Uterus (tissue), 4 donors: ENCODE results near the gene CRHR2. TPM values are rescaled to one million over a fixed set of nuclear protein-coding genes. Genes with fewer than 3 reads are reported as not detected.

Source experiments
- DNase-seq, 2 donors: peaks; one replicate each; pipeline ENCODE4 v3.0.0-alpha.2; 2019 to 2020
- H3K27ac ChIP-seq, 2 donors: fragments of 200-600 bp; sonication (generic); 1 replicate in 1 of 2; 2 replicates in 1 of 2; pipeline ENCODE4 v1.5.1; 2016 to 2018
- H3K27me3 ChIP-seq, 2 donors: fragments of 200-600 bp; sonication (generic); one replicate each; pipeline ENCODE4 v1.5.1; 2018 to 2019; ENCODE audit warnings: control low read depth in 1 of 2
- H3K36me3 ChIP-seq, 2 donors: fragments of 200-600 bp; sonication (generic); one replicate each; pipeline ENCODE4 v1.5.1; 2019; ENCODE audit warnings: control low read depth in 1 of 2
- H3K4me1 ChIP-seq, 2 donors: fragments of 200-600 bp; sonication (generic); one replicate each; pipeline ENCODE4 v1.5.1; 2018 to 2019; ENCODE audit warnings: control low read depth in 1 of 2
- H3K4me3 ChIP-seq, 2 donors: fragments of 200-600 bp; sonication (generic); 1 replicate in 1 of 2; 2 replicates in 1 of 2; pipeline ENCODE4 v1.5.1; 2018 to 2019; ENCODE audit warnings: mild to moderate bottlenecking in 1 of 2
- H3K9me3 ChIP-seq, 2 donors: fragments of 200-600 bp; sonication (generic); one replicate each; pipeline ENCODE4 v1.5.1; 2019; ENCODE audit warnings: control low read depth in 1 of 2
- CTCF ChIP-seq, 4 experiments: fragments of 200-600 bp in 2 of 4; fragments of 450-650 bp in 2 of 4; sonication (generic) in 2 of 4; IDR thresholded peaks; one replicate each; pipeline ENCODE4 v1.5.1; 2016 to 2019; ENCODE audit warnings: antibody characterized with exemption in 4 of 4, mild to moderate bottlenecking in 2 of 4, moderate library complexity in 1 of 4
- POLR2A ChIP-seq, 2 donors: fragments of 450-650 bp; IDR thresholded peaks; one replicate each; pipeline ENCODE4 v1.6.1; 2016; ENCODE audit warnings: antibody characterized with exemption in 2 of 2, mild to moderate bottlenecking in 1 of 2, moderate library complexity in 1 of 2
- intact Hi-C: fragments of 100-400 bp; cut with DNase I; formaldehyde crosslinking; loops from one replicate; pipeline ENCODE4 v1.15.1; 2023; ENCODE audit warnings: low total_unique reads
- total RNA-seq, 4 donors: library from RNA; depleted of rRNA in 3 of 4; stranded (reverse); fragments of >200 nt in 3 of 4; gene quantifications; one replicate each; pipeline versions ENCODE4 v1.1.0 to v1.2.4, GENCODE V29; 2014 to 2023
- donor health status: DM: yes; HTN: yes; CAD: no.

CRHR2 gene
- total RNA-seq, 4 donors from 2014 or later = 0.27 TPM; not detected in 3

- TF ChIP-seq CTCF (IDR thresholded peaks at IDR 0.05) (no peak), POLR2A (IDR thresholded peaks at IDR 0.05) (no peak)
- intact Hi-C loops = no loop called here
- Histone ChIP-seq H3K9me3 (no peaks in the 10 kb centered on the region), H3K27me3 (no peaks in the 10 kb centered on the region), H3K36me3 (no peaks in the 10 kb centered on the region), H3K4me3 (no peak overlapping the region), H3K4me1 (no peaks in the 10 kb centered on the region), H3K27ac (no peak overlapping the region)
- no peak for DNase-seq
These were observed 27.8 kb downstream of the CRHR2 start for GRCh38 chr7:30654296-30655090.

DNA sequence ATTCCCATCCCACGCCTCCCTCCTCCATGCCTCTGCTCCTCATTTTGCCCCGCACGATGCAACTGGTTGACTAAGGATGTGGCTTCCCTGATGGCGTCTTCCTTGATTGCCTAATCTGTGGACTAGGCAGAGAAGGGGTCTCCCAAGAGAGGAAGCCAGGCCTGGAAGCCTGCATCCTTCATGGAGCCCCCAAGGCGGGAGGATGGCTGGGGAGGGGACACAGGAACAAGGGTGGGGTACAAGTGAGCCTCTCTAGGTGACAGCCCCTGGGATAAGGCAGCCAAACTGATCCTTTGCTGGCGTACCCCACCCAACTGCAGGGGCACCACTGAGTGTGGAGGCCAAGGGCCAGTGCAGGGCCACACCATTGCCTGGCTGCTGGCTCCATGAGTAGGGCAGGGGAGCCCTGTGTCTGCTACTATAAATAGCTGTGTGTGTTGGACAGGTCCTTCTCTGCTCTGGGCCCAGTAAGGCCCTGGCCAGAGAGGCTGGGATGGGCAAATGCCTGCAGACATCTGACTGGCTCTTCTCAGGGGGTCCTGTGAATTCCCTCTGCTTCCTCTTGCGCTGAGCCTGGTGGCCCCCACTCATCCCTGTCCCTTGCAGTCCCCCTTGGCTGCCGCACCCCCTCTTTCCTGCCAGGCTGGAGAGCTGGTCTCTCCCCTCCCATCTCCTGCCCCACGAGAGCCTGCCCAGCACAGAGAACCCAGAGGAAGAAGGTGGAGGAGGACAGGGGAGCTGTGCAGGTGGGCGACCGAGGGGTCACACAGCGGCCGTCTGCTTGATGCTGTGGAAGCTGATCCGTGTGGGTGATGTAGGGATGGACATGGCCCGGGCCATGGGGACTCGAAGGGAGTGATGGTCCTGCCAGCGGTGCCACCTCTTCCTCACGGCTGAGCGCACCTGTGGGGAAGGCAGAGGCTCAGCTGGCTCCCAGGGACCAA, 29.3 kb downstream of the CRHR2 start:
- Histone ChIP-seq H3K27ac (no peak overlapping the region), H3K4me1 (no peaks in the 10 kb centered on the region), H3K27me3 (no peaks in the 10 kb centered on the region), H3K36me3 (no peaks in the 10 kb centered on the region), H3K4me3 (no peak overlapping the region), H3K9me3 (no peaks in the 10 kb centered on the region)
- intact Hi-C loops = no loop called here
- TF ChIP-seq CTCF (IDR thresholded peaks at IDR 0.05) (no peak), POLR2A (IDR thresholded peaks at IDR 0.05) (no peak)
- DNase-seq = no peak

DNA sequence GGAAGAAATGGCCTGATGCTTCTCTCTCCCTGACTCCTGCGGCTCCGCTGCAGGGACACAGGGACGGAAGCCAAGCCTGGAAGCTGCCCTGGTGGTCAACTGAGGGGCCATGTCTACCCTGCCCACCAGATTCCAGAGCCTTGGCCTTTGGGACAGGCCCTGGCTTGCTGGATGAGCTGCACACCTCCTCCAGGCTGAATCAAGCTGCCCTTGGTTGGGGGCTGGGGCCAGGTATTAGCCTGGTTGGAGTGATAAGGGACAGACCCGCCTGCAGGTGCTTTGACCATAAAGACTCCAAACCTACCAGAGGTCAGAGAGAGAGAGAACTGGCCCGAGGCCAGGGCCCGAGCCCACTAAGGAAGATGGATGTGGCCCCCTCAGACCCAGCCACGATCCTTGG, 30.1 kb downstream of the CRHR2 start:
- no peak for DNase-seq
- Histone ChIP-seq H3K4me1 (no peaks in the 10 kb centered on the region), H3K27ac (no peak overlapping the region), H3K36me3 (no peaks in the 10 kb centered on the region), H3K4me3 (no peak overlapping the region), H3K27me3 (no peaks in the 10 kb centered on the region), H3K9me3 (no peaks in the 10 kb centered on the region)
- intact Hi-C loops = no loop called here
- TF ChIP-seq POLR2A (IDR thresholded peaks at IDR 0.05) (no peak), CTCF (IDR thresholded peaks at IDR 0.05) (no peak)

GRCh38 chr7:30650421-30650808, 31.8 kb downstream of the CRHR2 start:
- Histone ChIP-seq H3K4me1 (no peaks in the 10 kb centered on the region), H3K27me3 (no peaks in the 10 kb centered on the region), H3K9me3 (no peaks in the 10 kb centered on the region), H3K36me3 (no peaks in the 10 kb centered on the region), H3K4me3 (no peak overlapping the region), H3K27ac (no peak overlapping the region)
- DNase-seq = no peak
- intact Hi-C loops = no loop called here
- TF ChIP-seq POLR2A (IDR thresholded peaks at IDR 0.05) (no peak), CTCF (IDR thresholded peaks at IDR 0.05) (no peak)
